DOHH2 (cell line): ENCODE measurements around the gene CLCN6.

Experiments used
- H3F3A ChIP-seq: fragments of 200-600 bp; sonication (generic), shearing (Covaris generic); 2 replicates; pipeline ENCODE4 v1.6.0; 2016; ENCODE audit warnings: antibody characterized with exemption, mild to moderate bottlenecking; ENCODE audit not compliant: control insufficient read depth, insufficient read depth
- H3K27ac ChIP-seq: fragments of 200-600 bp; sonication (generic); 2 replicates; pipeline ENCODE4 v1.5.1; 2014; ENCODE audit warnings: low read depth, mild to moderate bottlenecking, low read length, moderate library complexity
- H3K27me3 ChIP-seq: fragments of 200-600 bp; sonication (generic); 2 replicates; pipeline ENCODE4 v1.6.1; 2014; ENCODE audit warnings: mild to moderate bottlenecking, low read length, mixed read lengths; ENCODE audit not compliant: control insufficient read depth
- H3K36me3 ChIP-seq: fragments of 200-600 bp; sonication (generic); 2 replicates; pipeline ENCODE4 v1.6.1; 2014; ENCODE audit warnings: mild to moderate bottlenecking, low read length, moderate library complexity, mixed read lengths; ENCODE audit not compliant: control insufficient read depth
- H3K4me1 ChIP-seq: fragments of 200-600 bp; sonication (generic); 2 replicates; pipeline ENCODE4 v1.6.1; 2014; ENCODE audit warnings: mild to moderate bottlenecking, low read length, mixed read lengths; ENCODE audit not compliant: control insufficient read depth
- H3K4me2 ChIP-seq: fragments of 200-600 bp; sonication (generic); 2 replicates; pipeline ENCODE4 v1.6.0; 2014; ENCODE audit warnings: mild to moderate bottlenecking, low read length, moderate library complexity
- H3K4me3 ChIP-seq: fragments of 200-600 bp; sonication (generic); 2 replicates; pipeline ENCODE4 v1.5.1; 2014; ENCODE audit warnings: mild to moderate bottlenecking, low read length, mixed read lengths
- H3K79me2 ChIP-seq: fragments of 200-600 bp; sonication (generic); 2 replicates; pipeline ENCODE4 v1.6.1; 2014; ENCODE audit warnings: mild to moderate bottlenecking, low read length, mixed read lengths; ENCODE audit not compliant: control insufficient read depth
- H3K9me2 ChIP-seq: fragments of 200-600 bp; sonication (generic); replicated peaks from 2 replicates; pipeline ENCODE4 v1.6.1; 2014; ENCODE audit warnings: mild to moderate bottlenecking, low read length, mixed read lengths; ENCODE audit not compliant: control insufficient read depth
- H3K9me3 ChIP-seq: fragments of 200-600 bp; sonication (generic); 2 replicates; pipeline ENCODE4 v1.6.1; 2014; ENCODE audit warnings: antibody characterized with exemption, low read length, mixed read lengths; ENCODE audit not compliant: control insufficient read depth, insufficient read depth
- H4K20me1 ChIP-seq: fragments of 200-600 bp; sonication (generic); 2 replicates; pipeline ENCODE4 v1.6.0; 2014; ENCODE audit warnings: low read depth, mild to moderate bottlenecking, antibody characterized with exemption, low read length, moderate library complexity; ENCODE audit not compliant: control insufficient read depth, insufficient read depth
- CTCF ChIP-seq: fragments of 200-600 bp; sonication (generic); IDR thresholded peaks from one replicate; pipeline ENCODE4 v1.5.1; 2014; ENCODE audit warnings: antibody characterized with exemption, mild to moderate bottlenecking, low read depth, low read length; ENCODE audit not compliant: poor library complexity, severe bottlenecking
- EZH2phosphoT487 ChIP-seq: fragments of 200-600 bp; sonication (generic); IDR thresholded peaks from 2 replicates; pipeline ENCODE4 v1.6.1; 2017; ENCODE audit warnings: borderline replicate concordance, mild to moderate bottlenecking, antibody characterized with exemption, low read length, moderate library complexity, mixed read lengths

Gene CLCN6

GRCh38 chr1:11764519-11764918 is 41.5 kb upstream of the CLCN6 start:
- Histone ChIP-seq H3K4me3 (no peak overlapping the region), H3K9me2 (no peaks in the 10 kb centered on the region), H3F3A (no peaks in the 10 kb centered on the region), H3K79me2 (no peaks in the 10 kb centered on the region), H4K20me1 (no peaks in the 10 kb centered on the region), H3K27ac (no peak overlapping the region), H3K9me3 (no peaks in the 10 kb centered on the region), H3K36me3 (no peaks in the 10 kb centered on the region), H3K4me2 (no peak overlapping the region), H3K4me1 (no peaks in the 10 kb centered on the region), H3K27me3 (no peaks in the 10 kb centered on the region; the same call in none of the 2 replicates)
- TF ChIP-seq CTCF (no peak), EZH2phosphoT487 (no peak)

- TF ChIP-seq EZH2phosphoT487: no peak
- no peak for TF ChIP-seq CTCF
- Histone ChIP-seq H3K36me3 (no peaks in the 10 kb centered on the region), H3K27me3 (no peaks in the 10 kb centered on the region; the same call in 1 of the 2 replicates), H3K4me3 (no peak overlapping the region), H4K20me1 (no peaks in the 10 kb centered on the region), H3K27ac (no peak overlapping the region), H3K4me2 (no peak overlapping the region), H3K4me1 (no peaks in the 10 kb centered on the region), H3K9me2 (no peaks in the 10 kb centered on the region), H3F3A (0 out of 2 replicates have a peak, but pooled peaks cover 2% of the 10 kb centered on the region), H3K79me2 (no peaks in the 10 kb centered on the region), H3K9me3 (no peaks in the 10 kb centered on the region)
These were observed 40.1 kb upstream of the CLCN6 start for GRCh38 chr1:11765661-11766428.

- H3K9me2 ChIP-seq: no peaks in the 10 kb centered on the region
- no peaks in the 10 kb centered on the region for H4K20me1 ChIP-seq
- TF ChIP-seq EZH2phosphoT487 (no peak), CTCF (no peak)
- H3K9me3 ChIP-seq: no peaks in the 10 kb centered on the region
- no peaks in the 10 kb centered on the region for H3K79me2 ChIP-seq
- peaks cover 2% of the 10 kb centered on the region; the same call in 1 of the 2 replicates for H3F3A ChIP-seq
- H3K4me1 ChIP-seq: no peaks in the 10 kb centered on the region
- no peak overlapping the region for H3K27ac ChIP-seq
- H3K4me3 ChIP-seq: no peak overlapping the region
- no peaks in the 10 kb centered on the region for H3K36me3 ChIP-seq
- no peaks in the 10 kb centered on the region; the same call in 1 of the 2 replicates for H3K27me3 ChIP-seq
- no peak overlapping the region for H3K4me2 ChIP-seq
These were observed 39.6 kb upstream of the CLCN6 start for GRCh38 chr1:11766429-11766776.
